NB4 (cell line): Measurements from ENCODE around the gene MRPL34.

ENCODE experiments used
- POLR2A ChIP-seq: IDR thresholded peaks from 2 replicates; pipeline ENCODE4 v1.6.1; 2011; ENCODE audit warnings: mild to moderate bottlenecking; ENCODE audit not compliant: insufficient read length; ENCODE audit errors: extremely low read depth
- TF ChIP-seq, protein P1 (sequence below): IDR thresholded peaks from one replicate; pipeline ENCODE4 v1.5.1; 2012; ENCODE audit warnings: low read depth, low read length

DNA sequence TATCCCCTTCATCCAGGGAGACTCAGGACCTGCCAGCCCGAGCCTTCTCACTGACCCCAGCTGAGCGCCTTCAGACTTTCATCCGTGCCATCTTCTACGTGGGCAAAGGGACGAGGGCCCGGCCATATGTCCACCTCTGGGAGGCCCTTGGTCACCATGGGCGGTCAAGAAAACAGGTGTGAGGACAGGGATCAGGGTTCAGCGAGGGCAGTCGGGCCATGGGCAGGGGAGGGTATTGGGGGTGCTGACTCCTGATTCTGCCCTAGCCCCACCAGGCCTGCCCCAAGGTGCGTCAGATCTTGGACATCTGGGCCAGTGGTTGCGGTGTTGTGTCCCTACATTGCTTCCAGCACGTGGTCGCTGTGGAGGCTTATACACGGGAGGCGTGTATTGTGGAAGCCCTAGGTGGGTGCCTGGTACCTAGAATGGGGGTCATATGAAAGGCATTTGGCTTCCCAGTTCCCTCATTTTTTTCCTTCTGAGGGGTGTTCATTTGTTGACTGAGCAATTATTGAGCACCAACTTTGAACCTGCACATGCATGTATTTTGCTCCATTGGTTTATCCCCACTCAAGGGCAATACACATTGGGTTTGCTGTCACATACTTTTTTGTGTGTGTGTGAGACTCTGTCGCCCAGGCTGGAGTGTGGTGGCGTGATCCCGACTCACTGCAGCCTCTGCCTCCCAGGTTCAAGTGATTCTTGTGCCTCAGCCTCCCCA lies 20.1 kb upstream of the MRPL34 start:
- TF ChIP-seq, protein P1, sequence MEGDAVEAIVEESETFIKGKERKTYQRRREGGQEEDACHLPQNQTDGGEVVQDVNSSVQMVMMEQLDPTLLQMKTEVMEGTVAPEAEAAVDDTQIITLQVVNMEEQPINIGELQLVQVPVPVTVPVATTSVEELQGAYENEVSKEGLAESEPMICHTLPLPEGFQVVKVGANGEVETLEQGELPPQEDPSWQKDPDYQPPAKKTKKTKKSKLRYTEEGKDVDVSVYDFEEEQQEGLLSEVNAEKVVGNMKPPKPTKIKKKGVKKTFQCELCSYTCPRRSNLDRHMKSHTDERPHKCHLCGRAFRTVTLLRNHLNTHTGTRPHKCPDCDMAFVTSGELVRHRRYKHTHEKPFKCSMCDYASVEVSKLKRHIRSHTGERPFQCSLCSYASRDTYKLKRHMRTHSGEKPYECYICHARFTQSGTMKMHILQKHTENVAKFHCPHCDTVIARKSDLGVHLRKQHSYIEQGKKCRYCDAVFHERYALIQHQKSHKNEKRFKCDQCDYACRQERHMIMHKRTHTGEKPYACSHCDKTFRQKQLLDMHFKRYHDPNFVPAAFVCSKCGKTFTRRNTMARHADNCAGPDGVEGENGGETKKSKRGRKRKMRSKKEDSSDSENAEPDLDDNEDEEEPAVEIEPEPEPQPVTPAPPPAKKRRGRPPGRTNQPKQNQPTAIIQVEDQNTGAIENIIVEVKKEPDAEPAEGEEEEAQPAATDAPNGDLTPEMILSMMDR = no peak
- TF ChIP-seq POLR2A = no peak
